Measurements from ENCODE around the gene LRRFIP1.
A peak's percentile ranks its signal among the peaks of the same experiment; 100 is the strongest.

Gene LRRFIP1

DNA sequence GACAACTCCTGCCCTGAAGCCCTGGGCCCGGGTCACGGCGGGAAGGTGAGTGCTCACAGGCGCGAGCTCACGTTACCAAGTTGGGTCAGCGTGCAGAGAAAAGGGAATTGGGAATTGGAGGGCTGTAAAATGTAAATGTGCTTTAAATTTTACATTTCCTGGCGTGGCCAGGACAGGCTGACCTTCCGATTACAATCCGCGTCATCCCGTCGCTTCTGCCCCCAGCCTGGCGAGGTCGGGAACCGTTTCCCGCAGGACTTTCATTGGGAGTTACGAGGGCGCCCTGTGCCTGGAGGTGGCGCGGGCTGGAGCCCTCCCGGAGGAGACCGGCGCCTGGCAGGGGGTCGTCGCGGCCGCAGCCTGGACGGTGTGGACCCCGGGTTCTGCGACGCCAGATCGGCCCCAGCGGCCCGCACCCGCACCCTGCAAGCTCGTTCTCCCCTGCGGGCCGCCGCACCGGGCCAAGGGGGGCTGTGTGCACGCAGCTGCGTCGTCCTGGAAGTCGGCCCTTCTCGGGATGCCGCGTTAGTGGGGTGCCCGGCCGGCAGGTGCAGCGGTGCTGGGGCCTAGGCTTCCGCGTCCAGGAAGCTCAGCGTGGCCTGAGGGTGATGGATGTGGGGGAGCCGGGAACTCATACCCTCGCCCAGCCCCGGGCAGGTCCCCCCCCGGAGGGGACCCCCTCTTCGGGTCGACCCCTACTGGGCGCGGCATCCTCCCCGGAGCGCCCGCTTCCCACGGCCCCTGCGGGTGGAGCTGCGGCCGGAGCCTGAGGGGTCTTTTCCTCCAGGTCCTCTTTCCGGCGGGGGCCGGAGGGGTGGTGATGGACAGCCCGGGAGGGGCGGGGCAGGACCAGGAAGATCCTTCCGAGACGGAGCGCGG is 63.9 kb downstream of the LRRFIP1 start:
- peak; percentile 58 for DNase-seq

- DNase-seq, result peak; percentile 98
These were observed 64.7 kb downstream of the LRRFIP1 start for GRCh38 chr2:237691908-237692600.

DNA sequence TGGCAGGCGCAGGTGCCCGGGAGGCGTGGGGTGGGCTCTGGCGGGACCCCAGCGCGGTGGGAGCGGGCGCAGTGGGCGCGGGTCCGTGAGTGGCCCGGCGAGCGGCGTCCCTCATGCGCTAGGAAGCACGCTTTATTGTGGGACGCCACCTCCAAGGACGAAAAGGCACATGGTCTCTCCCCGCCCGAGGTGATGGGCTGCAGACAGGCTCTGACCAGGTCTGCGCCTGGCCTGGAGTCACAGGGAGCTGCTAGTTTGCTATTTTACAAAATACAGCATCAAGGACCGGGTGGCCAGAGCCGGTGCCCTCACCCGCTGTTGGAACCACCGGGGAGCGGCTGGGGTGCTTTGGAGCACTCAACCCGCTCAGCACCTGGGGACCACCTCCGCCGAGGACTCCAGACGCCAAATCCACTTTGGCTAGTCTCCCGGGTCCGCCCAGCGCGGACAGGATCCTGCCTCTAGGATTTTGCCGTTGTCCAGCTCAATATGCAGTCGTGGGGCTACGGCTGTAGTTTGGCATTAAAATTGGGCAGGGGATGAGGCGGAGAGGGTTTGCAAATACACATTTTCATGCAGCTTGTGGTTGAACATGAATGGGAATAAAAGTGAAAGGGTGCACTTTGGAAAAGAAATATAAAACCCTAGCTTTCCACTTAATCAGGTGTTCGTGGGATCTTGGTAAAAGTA is 65.4 kb downstream of the LRRFIP1 start:
- peak; percentile 75 for DNase-seq

DNA sequence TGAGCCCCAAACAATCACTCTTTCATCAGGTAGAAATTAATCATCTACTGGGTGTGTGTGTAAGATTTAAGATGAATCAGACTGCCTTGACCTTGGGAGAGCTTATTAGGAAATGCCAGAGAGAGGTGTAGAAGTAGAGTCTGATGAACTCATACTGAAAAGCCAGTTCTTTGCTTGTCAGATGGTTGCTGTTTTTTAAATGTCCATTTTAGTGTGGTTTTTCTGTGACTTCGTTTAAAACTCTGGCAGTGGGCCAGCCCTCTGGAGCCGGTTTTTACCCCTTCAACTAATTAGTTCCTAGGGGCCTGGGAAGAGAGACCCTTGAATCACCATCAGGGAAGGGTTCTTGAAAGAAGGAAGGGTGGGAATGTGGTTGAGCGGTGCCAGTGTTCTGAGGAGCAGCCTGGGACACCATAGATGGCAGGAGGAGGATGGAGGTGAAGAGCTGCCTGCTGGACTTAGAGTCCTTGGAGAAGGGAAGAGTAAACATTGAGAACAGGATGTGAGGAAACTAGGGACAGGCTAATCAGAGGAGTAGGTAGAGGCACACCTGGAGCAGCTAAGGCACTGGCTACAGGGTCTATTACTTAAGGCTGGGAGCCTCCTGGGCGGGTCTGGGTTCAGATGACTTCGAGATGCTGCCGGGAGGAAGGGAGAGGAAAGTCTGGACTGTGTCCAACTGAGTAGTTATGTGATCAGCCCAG is 66.1 kb downstream of the LRRFIP1 start:
- peak; percentile 39 for DNase-seq

- no peak for DNase-seq
These were observed 67.2 kb downstream of the LRRFIP1 start for GRCh38 chr2:237694415-237695194.

DNA sequence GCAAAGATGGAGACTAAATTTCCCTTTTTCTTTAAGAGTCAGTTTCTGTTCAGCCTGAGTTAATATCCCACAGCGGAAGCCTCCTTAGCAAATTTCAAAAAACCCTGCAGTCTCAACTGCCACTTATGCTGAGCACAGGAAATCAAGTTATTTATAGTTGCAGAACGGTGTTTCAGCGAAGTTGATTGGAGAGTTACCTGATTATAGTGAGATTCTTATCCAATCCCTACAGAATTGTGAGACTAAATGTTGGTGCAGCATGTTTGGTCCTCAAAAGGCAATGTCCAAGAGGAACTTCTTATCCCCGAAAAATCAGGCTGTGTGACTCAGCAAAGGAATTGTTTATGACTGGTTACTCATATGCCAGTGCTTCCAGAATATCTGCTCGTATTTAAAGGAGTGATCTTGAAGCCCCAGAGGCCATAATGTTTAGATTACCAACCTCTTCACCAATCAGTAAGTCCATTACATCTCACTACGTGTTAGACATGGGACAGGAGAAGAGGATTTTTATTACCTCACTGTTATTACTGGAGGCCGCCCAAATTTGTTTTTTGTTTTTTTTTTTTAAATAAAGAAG is 67.9 kb downstream of the LRRFIP1 start:
- no peak for DNase-seq

- DNase-seq, result no peak
These were observed 69.1 kb downstream of the LRRFIP1 start for GRCh38 chr2:237696461-237696860.

- no peak for DNase-seq
These were observed 70.4 kb downstream of the LRRFIP1 start for GRCh38 chr2:237697586-237698357.

GRCh38 chr2:237698358-237698694 is 70.9 kb downstream of the LRRFIP1 start:
- no peak for DNase-seq

- no peak for DNase-seq
These were observed 72.6 kb downstream of the LRRFIP1 start for GRCh38 chr2:237699870-237700511.

- DNase-seq, result no peak
These were observed 73.2 kb downstream of the LRRFIP1 start for GRCh38 chr2:237700512-237701032.

GRCh38 chr2:237701033-237701858 is 73.9 kb downstream of the LRRFIP1 start:
- DNase-seq, result no peak

GRCh38 chr2:237701859-237702390 is 74.5 kb downstream of the LRRFIP1 start:
- no peak for DNase-seq

DNA sequence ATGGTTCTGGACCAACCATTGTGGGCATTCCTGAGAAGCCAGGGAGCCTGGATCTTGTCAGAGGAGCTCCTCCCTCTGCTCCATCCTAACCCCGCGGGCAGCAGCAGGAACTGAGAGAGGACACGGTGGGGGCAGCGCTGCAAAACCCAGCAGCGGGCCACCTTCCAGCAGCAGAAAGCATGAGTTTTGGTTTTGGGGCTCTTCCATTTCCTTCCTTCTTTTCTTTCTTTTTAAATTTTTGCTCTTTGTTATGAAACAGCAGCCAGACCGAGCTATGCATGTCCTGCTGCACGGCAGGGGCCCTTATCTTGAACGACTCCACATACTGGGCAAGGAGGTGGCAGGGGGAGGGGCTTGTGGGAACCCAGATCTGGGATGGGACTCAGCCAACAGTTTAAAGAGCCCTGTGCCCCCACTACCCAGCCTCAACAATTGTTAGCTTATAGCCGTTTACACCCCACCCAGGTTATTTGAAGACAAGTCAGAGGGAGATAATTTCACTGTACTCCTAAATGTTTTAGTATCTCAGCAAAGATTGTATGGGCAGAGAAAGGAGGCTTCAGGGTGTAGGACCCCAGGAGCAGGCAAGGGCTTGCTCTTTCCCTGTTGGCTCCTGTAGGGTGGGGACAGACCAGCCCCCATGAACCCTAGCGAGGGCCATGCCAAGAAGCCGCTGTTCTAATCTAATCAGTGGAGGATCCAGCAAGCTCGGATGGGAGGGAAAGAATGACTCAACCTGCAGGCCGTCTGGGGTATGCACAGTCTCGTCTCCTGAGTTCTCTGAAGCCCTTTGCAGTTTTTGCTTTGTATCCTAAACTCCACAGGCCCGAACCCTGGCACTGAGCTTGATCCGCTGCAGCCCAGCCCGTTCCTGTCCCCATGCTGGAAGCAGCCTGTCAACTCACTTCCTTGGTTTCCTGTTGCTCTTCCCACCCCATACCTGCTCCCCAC is 75.3 kb downstream of the LRRFIP1 start:
- peak; percentile 83 for DNase-seq

GRCh38 chr2:237704501-237705434 is 77.4 kb downstream of the LRRFIP1 start:
- DNase-seq, result no peak

GRCh38 chr2:237706257-237706656 is 78.9 kb downstream of the LRRFIP1 start:
- DNase-seq, result no peak

- no peak for DNase-seq
These were observed 80.6 kb downstream of the LRRFIP1 start for GRCh38 chr2:237708065-237708398.
